ENCODE measurements around the gene TMC1. TPM values are rescaled to one million over a fixed set of nuclear protein-coding genes. Genes with fewer than 3 reads are reported as not detected.
"Not testable (repeated sequence)": the region's sequence is repeated elsewhere in the genome, so short reads cannot be mapped to it uniquely, and the experiment has no call there.

TMC1 gene
- total RNA-seq, 1 donor from 2014 or later: 0.15 TPM

DNA sequence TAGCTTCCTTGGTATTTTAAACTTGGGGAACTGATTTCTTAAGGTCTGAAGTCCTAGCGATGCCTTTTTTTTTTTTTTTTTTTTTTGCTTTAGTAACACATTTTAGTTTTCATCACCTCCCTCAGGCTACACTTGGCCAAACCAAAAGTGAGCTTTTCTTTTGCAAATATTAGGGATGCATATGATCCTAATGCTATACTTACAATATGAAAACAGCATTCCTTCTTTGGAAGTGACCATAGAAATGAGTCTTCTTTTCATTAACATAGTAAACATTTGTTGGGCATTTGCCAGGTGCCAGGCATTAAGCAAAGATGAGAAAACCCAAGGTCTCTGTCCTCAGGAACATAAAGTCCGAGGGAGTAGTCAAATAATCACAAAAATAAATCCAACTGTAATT is 241.6 kb downstream of the TMC1 start:
- DNase-seq (ENCODE audit: low read depth): no peak

- DNase-seq (ENCODE audit: low read depth): no peak
These were observed 248.1 kb downstream of the TMC1 start for GRCh38 chr9:72769546-72769945.

GRCh38 chr9:72772661-72773060 is 251.3 kb downstream of the TMC1 start:
- no peak for DNase-seq (ENCODE audit: low read depth)

GRCh38 chr9:72773570-72773969 is 252.2 kb downstream of the TMC1 start:
- DNase-seq (ENCODE audit: low read depth): peak; percentile 78

DNA sequence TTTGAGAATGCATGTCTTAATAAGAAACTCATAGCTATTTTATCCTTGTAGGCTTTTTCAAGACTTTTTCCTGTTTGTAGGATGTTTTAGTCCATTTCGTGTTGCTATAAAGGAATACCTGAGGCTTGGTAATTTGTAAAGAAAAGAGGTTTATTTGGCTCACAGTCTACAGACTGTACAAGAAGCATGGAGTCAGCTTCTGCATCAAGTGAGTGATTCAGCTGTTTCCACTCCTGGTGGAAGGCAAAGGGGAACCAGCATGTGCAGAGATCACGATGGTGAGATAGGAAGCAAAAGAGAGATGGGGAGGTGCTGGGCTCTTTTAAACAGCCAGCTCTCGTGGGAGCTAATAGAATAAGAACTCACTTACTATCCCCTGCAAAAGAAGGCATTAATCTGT is 254.2 kb downstream of the TMC1 start:
- DNase-seq (ENCODE audit: low read depth): no peak

- DNase-seq (ENCODE audit: low read depth): no peak
These were observed 258.2 kb downstream of the TMC1 start for GRCh38 chr9:72779614-72780013.

GRCh38 chr9:72786948-72787347 is 265.5 kb downstream of the TMC1 start:
- DNase-seq (ENCODE audit: low read depth): no peak

- DNase-seq (ENCODE audit: low read depth): peak; percentile 42
These were observed 267.7 kb downstream of the TMC1 start for GRCh38 chr9:72788966-72789735.

- no peak for DNase-seq (ENCODE audit: low read depth)
These were observed 268.5 kb downstream of the TMC1 start for GRCh38 chr9:72789885-72790284.

DNA sequence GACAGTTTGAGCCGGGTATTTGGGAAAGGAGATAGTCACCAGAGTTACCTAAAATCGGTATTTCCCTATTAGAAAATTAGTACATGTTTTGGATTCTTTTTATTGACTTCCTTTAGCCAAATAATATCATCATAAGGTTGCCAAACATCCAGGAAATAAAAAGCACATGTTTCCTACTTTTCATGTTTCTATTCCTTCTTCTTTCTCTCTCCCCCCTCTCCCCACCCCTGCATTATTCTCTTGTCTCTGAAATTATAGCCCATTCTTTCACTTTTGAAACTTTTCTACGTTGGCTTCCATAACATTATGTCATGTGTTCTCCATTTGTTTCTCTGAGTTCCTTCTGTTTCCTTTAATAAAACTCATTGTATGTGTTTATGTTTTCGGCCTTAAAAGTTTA is 269.6 kb downstream of the TMC1 start:
- no peak for DNase-seq (ENCODE audit: low read depth)

GRCh38 chr9:72791436-72791835 is 270.0 kb downstream of the TMC1 start:
- DNase-seq (ENCODE audit: low read depth): no peak

- DNase-seq (ENCODE audit: low read depth): no peak
These were observed 273.5 kb downstream of the TMC1 start for GRCh38 chr9:72794946-72795345.

DNA sequence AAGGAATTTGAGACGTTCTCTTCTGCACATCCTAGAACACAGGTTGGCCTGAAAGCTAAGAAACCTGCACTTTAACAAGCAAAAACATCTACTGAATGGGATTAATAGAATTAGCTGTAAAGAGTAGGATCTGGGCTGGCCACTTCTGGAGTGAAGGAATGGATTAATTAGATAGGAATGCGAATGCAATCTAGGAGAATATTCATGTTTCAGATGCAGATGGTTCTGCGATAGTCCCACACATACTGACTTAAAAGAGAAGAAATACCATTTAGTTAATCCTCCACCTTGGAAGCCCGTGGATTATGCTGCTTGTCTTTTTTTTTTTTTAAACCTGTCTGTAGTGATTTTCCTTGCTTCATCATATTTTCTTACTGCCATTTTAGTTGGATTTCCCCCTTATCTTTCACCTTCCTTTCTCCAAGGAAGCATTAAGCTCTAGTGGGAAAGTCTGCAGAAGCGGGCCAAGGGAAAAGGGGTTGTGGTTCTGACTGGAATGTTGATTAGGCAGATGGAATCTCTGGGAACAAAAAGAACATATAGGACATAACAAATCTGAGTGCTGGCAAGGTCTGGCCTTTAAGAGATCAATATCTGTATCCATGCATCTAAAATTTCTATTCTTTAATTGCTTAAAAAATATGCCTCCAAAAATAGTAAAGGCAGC is 279.1 kb downstream of the TMC1 start:
- DNase-seq (ENCODE audit: low read depth): no peak

GRCh38 chr9:72805238-72805637 is 283.8 kb downstream of the TMC1 start:
- no peak for DNase-seq (ENCODE audit: low read depth)

DNA sequence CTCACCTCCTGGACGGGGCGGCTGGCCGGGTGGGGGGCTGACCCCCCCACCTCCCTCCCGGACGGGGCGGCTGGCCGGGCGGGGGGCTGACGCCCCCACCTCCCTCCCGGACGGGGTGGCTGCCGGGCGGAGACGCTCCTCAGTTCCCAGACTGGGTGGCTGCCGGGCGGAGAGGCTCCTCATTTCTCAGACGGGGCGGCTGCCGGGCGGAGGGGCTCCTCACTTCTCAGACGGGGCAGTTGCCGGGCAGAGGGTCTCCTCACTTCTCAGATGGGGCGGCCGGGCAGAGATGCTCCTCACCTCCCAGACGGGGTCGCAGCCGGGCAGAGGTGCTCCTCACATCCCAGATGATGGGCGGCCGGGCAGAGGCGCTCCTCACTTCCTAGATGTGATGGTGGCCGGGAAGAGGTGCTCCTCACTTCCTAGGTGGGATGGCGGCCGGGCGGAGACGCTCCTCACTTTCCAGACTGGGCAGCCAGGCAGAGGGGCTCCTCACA is 285.0 kb downstream of the TMC1 start:
- DNase-seq (ENCODE audit: low read depth): not testable (repeated sequence)

DNA sequence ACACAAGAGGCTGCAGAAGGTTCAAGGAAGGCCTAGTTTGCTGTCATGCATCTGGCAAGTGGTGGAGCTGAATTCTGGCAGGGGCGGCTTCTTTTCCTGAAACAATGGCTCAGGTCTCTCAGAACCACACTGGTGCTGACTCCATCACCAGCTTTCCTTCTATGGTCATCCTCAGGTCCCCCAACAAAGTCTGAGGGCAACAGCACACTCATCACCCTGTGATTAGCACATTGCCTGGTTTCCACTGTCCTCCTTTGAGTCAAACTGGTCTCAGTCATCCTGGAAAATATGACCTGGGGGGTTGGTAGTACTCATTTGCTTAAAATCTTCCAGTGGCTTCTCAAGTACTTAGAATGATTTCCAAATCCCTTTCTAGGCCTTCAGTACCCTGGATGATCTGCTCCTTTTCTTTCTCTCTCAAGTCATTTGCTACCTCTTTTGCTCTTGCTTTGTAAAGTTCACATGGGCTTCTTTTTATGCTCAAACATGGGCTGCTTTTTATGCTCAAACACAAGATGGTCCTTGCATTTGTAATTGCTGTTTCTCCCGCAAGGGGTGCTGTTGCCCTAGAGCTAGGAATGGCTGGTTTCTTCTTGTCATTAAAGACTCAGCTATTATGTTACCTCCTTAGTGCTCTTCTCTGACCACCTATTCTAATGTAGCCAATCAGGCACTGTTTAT is 286.5 kb downstream of the TMC1 start:
- peak; percentile 6 for DNase-seq (ENCODE audit: low read depth)

GRCh38 chr9:72808446-72808768 is 287.0 kb downstream of the TMC1 start:
- DNase-seq (ENCODE audit: low read depth): no peak

GRCh38 chr9:72809586-72809985 is 288.2 kb downstream of the TMC1 start:
- no peak for DNase-seq (ENCODE audit: low read depth)

DNA sequence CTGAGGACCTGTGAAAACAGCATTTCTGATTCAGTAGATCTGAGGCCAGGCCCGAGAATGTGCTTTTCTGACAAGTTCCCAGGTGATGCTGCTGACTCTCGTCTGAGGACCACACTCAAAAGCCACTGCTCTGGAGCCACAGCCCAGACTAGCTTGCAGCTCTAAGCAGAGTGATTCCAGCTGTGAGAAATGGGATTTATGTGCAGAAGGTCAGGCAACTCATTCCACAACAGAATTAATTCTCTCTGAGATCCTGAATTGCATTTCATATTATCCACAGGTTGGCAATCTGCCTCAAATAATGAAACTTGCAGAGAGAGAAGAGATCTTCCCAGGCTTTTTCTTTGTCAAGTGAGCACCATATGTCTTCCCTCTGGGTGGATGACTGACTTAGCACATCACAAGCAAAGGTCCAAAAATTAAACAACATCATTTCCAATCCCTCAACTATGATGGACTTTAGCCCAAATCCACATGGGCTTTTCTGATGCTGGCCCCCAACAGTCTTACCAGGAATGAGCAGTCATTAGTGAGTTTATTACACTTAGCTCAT is 291.2 kb downstream of the TMC1 start:
- no peak for DNase-seq (ENCODE audit: low read depth)

DNA sequence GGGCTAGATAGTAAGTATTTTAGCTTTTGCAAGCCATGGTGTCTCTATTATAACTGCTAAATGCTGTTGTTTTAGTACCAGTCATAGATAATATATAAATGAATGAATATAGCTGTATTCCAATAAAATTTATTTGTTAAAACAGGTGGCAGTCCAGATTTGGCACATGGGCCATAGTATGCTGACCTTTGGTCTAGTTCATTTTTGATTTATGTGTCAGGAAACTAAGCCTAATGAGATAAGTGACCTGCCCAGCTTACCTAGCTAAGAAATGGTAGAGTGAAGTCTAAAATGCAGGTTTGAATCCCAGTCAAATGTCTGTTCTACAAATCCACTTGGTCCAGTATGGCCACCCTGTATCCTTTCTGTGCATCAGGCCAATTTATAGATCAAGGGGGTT is 292.1 kb downstream of the TMC1 start:
- no peak for DNase-seq (ENCODE audit: low read depth)

- no peak for DNase-seq (ENCODE audit: low read depth)
These were observed 292.7 kb downstream of the TMC1 start for GRCh38 chr9:72814083-72814597.

DNA sequence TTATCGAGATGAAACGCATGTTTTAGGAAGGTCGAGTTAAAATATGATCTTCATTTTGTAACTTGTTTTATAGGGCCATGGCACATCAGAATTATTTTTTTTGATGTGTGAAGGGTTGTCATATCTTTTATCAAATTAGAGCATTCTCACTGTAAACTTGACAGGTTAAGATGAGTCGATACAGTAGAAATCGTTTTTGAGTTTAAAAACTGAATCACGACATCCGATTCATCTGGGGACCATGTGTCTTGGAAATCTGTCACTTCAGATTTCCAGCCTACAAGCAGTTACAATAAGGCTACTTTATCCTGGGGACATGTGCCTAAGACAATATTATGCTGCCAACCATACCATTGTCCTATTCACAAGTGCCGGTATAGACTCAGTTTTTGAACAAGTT is 295.3 kb downstream of the TMC1 start:
- DNase-seq (ENCODE audit: low read depth): no peak
